GM10248 (cell line): ENCODE results near the gene SUN5.

Experiments used
- CTCF ChIA-PET: fragments of 300-600 bp; sonication (Branson Sonifier 250); formaldehyde crosslinking; extraction: SDS; loops from one replicate; lab custom pipeline; 2021; ENCODE audit warnings: antibody characterized with exemption; lab: Yijun Ruan, JAX
- POLR2A ChIA-PET: fragments of 350-650 bp; sonication (Branson Sonifier 250); formaldehyde crosslinking; extraction: SDS; loops from one replicate; lab custom pipeline; 2020; ENCODE audit warnings: antibody characterized with exemption; lab: Yijun Ruan, JAX
- DNase-seq: peaks from one replicate; pipeline ENCODE4 v3.0.0; 2012; ENCODE audit errors: extremely low spot score
- CTCF ChIP-seq: IDR thresholded peaks from 2 replicates; pipeline ENCODE4 v1.5.1; 2012; ENCODE audit warnings: mild to moderate bottlenecking, low read depth; ENCODE audit errors: extremely low read depth, missing control alignments, control extremely low read depth

Gene SUN5

GRCh38 chr20:33027769-33028751, 23.8 kb upstream of the SUN5 start:
- DNase-seq = no peak
- TF ChIP-seq CTCF = no peak
- ChIA-PET POLR2A (no interaction called here), CTCF (interaction anchor here (0.7 to 1.7 kb wide), 3 partner anchors 14 to 82 kb away, joined by 3 read pairs; no protein-coding TSS in a partner anchor)

- TF ChIP-seq CTCF = no peak
- ChIA-PET CTCF (interaction anchor here (0.7 to 1.1 kb wide), 3 partner anchors 10 to 81 kb away, joined by 3 read pairs; no protein-coding TSS in a partner anchor), POLR2A (no interaction called here)
- DNase-seq = no peak
Observed at GRCh38 chr20:33026779-33027759, 22.8 kb upstream of the SUN5 start.

DNA sequence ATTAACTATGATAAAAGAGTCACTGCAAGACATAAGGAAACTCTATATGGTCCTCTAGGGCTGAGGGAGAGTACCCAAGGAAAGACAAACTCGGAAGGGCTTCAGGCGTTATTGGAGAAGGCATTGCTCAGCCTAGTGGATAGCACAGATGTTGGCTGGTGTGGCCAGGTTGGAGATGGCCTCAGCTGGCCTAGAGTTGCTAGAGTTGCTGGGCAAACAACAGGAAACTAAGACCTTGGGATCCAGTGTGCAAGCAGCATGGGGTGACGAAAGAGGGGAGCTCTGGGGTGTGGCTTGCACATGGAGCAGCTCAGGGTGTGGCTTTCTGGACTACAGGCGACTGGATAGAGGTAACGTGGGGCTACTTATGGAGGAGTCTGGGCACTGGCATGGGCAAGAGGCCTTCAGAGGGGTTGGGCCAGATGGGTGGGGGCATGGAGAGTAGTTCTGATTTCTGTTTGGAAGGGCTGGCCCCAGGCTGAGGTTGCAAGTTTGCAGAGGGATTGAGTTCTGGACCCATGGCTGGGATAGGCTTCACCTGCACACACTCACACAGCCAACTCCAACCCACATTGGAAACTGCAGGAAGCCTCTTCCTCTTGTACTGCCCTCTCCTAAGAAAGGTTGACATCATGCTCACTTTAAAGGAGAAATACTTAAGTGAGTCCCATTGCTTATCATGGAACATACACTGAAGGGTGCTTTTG, 22.0 kb upstream of the SUN5 start:
- POLR2A ChIA-PET = no interaction called here
- no peak for DNase-seq
- CTCF ChIA-PET = interaction anchor here (1.1 kb wide), 1 partner anchor 9 kb away, joined by 3 read pairs; no protein-coding TSS in a partner anchor
- no peak for TF ChIP-seq CTCF

DNA sequence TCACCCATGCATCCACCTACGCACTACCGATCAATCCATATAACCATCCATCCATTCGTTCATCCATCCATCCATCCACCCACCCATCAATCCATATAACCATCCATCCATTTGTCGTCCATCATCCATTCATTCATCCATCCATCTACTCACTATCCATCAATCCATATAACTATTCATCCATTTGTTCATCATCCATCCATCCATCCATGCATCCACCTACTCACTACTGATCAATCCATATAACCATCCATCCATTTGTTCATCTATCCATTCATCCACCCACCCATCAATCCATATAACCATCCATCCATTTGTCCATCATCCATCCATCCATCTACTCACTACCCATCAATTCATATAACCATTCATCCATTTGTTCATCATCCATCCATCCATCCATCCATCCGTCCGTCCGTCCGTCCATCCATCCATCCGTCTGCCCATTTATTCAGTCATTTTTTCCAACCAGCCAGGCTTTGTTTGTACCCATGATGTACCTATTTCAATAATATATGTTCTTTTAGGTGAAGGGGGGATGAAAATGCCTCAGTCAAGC, 21.2 kb upstream of the SUN5 start:
- no peak for TF ChIP-seq CTCF
- POLR2A ChIA-PET = no interaction called here
- CTCF ChIA-PET = no interaction called here
- no peak for DNase-seq

- no peak for DNase-seq
- ChIA-PET CTCF (interaction anchor here (1.1 kb wide), 1 partner anchor 15 kb away, joined by 3 read pairs; no protein-coding TSS in a partner anchor), POLR2A (no interaction called here)
- TF ChIP-seq CTCF = no peak
Observed at GRCh38 chr20:33024609-33025317, 20.5 kb upstream of the SUN5 start.
